Measurements from ENCODE around the gene SRSF7. TPM values are rescaled to one million over a fixed set of nuclear protein-coding genes. Genes with fewer than 3 reads are reported as not detected.

SRSF7 gene
- total and polyA plus RNA-seq, 9 of the 15 experiments (the other 6 are each of a cell fraction or from before 2014, with no cell fraction given): 219 to 726 (median 375) TPM

DNA sequence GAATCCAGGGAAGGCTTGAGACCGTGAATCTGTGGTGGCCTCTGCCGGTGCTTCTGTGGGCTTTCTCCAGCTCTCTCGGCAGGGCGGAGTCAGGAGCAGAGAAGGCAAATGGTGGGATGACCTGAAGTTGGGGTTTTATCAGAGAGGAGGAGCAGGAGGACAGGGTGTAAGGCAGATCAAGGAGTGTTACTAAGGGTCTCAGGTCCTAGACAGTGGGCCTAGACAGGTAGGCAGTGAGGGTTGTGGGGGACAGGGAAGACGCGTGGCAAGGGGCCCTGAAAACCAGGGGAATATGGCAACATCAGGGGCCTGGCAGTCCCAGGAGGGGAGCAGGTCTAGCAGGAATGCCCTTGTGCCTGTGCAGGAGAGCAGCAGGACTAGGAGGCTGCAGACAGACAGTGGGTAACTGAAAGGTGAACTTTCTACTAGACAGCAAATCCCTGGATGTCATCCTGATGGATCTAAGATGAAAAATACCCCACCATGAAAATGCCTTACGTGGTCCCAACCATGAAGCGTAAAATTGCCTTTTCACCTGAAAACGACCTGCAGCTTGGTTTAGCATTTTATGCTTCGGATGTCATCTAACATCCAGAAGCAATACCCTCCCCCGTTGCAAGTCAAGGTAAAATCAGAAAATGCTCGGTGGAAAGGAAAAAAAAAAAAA, 42.1 kb downstream of the SRSF7 start:
- intact Hi-C loops (cut with micrococcal nuclease): no loop called here
- Histone ChIP-seq H3K4me3 (no peak overlapping the region), H3K4me2 (ENCODE audit: insufficient read depth, low read length) (no peak overlapping the region), H3K4me1 (replicated peaks in 1 of 2; ENCODE audit: control insufficient read depth in 2 of 2, insufficient read depth in 2 of 2, low read length in 2 of 2) (peaks cover 6% of the 10 kb centered on the region in 2 experiments; a peak in 3 of 5 replicates), H3K9ac (ENCODE audit: insufficient read depth in 1 of 2, low read depth in 2 of 2, low read length in 2 of 2) (no peak overlapping the region; a peak in 1 of 4 replicates), H3K79me2 (ENCODE audit: control insufficient read depth, insufficient read depth, low read length) (no peaks in the 10 kb centered on the region), H3K27ac (ENCODE audit: extremely low read depth, low read depth, low read length) (no peak overlapping the region), H3K27me3 (ENCODE audit: control insufficient read depth in 2 of 2, insufficient read depth in 2 of 2, low read length in 2 of 2) (no peaks in the 10 kb centered on the region), H3K9me3 (replicated peaks; ENCODE audit: control insufficient read depth, insufficient read depth, low read depth, low read length) (no peaks in the 10 kb centered on the region), H4K20me1 (replicated peaks; ENCODE audit: control insufficient read depth, insufficient read depth, low read length) (no peaks in the 10 kb centered on the region), H3K36me3 (ENCODE audit: control insufficient read depth, insufficient read depth, low read length) (no peaks in the 10 kb centered on the region), H2AFZ (ENCODE audit: low read depth, low read length) (0 out of 2 replicates have a peak overlapping the region, but pooled peaks have one; percentile 16), H3K9me1 (ENCODE audit: control insufficient read depth, insufficient read depth, low read length) (no peaks in the 10 kb centered on the region)
- peak in 1 of 4 experiments; percentile 29 for DNase-seq (ENCODE audit: extremely low read depth in 1 of 4, low spot score in 3 of 4)
- FAIRE-seq: peak; percentile 15
- no TSS peak for BruUV-seq (replicated peaks)
- 66% methylated on average over 11 of the region's 12 CpGs for WGBS (ENCODE audit: insufficient coverage, low coverage, missing lambda C conversion rate)
- peak; percentile 80 for ATAC-seq
- POLR2A ChIA-PET: interaction anchor here (0.6 to 0.9 kb wide), 4 partner anchors 10 to 191 kb away, joined by 3 read pairs; partner anchors contain the start of gene SRSF7
- CTCF ChIA-PET (ENCODE audit: low intra/inter-chr PET ratio): no interaction called here
- in situ Hi-C loops (cut with MboI): no loop called here
- TF ChIP-seq MED1 (CRISPR knock-in tag; IDR thresholded peaks at IDR 0.05; ENCODE audit: borderline replicate concordance) (no peak), GATAD2A (IDR thresholded peaks at IDR 0.05) (no peak), ZNF124 (CRISPR knock-in tag; IDR thresholded peaks at IDR 0.05) (no peak), PRPF4 (IDR thresholded peaks at IDR 0.05; ENCODE audit: insufficient read depth, low read depth, low read length, poor library complexity, severe bottlenecking) (no peak), ATF7 (IDR thresholded peaks at IDR 0.05) (no peak), SMC3 (conservative IDR thresholded peaks at IDR 0.05; ENCODE audit: insufficient read depth, low read depth, low read length) (0 out of 2 replicates have a peak, but pooled peaks have one; percentile 22), CHD4 (IDR thresholded peaks at IDR 0.05; ENCODE audit: insufficient read depth, insufficient replicate concordance, low read depth, low read length, poor library complexity, severe bottlenecking) (no peak), CHCHD3 (CRISPR knock-in tag; IDR thresholded peaks at IDR 0.05) (no peak), PTTG1 (tag; IDR thresholded peaks at IDR 0.05; ENCODE audit: low read depth) (no peak), MYC (IDR thresholded peaks at IDR 0.05; ENCODE audit: low read depth, low read length) (no peak), MYC (CRISPR knock-in tag; IDR thresholded peaks at IDR 0.05; ENCODE audit: borderline replicate concordance, low read depth) (no peak), EWSR1 (IDR thresholded peaks at IDR 0.05; ENCODE audit: borderline replicate concordance, low read depth, partially characterized antibody) (no peak)
- TF ChIP-seq, protein P1, sequence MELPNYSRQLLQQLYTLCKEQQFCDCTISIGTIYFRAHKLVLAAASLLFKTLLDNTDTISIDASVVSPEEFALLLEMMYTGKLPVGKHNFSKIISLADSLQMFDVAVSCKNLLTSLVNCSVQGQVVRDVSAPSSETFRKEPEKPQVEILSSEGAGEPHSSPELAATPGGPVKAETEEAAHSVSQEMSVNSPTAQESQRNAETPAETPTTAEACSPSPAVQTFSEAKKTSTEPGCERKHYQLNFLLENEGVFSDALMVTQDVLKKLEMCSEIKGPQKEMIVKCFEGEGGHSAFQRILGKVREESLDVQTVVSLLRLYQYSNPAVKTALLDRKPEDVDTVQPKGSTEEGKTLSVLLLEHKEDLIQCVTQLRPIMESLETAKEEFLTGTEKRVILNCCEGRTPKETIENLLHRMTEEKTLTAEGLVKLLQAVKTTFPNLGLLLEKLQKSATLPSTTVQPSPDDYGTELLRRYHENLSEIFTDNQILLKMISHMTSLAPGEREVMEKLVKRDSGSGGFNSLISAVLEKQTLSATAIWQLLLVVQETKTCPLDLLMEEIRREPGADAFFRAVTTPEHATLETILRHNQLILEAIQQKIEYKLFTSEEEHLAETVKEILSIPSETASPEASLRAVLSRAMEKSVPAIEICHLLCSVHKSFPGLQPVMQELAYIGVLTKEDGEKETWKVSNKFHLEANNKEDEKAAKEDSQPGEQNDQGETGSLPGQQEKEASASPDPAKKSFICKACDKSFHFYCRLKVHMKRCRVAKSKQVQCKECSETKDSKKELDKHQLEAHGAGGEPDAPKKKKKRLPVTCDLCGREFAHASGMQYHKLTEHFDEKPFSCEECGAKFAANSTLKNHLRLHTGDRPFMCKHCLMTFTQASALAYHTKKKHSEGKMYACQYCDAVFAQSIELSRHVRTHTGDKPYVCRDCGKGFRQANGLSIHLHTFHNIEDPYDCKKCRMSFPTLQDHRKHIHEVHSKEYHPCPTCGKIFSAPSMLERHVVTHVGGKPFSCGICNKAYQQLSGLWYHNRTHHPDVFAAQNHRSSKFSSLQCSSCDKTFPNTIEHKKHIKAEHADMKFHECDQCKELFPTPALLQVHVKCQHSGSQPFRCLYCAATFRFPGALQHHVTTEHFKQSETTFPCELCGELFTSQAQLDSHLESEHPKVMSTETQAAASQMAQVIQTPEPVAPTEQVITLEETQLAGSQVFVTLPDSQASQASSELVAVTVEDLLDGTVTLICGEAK (IDR thresholded peaks at IDR 0.05): no peak
- TF ChIP-seq, protein P1 (CRISPR knock-in tag; IDR thresholded peaks at IDR 0.05): no peak

Measured in K562 (cell line).